GM12801 (cell line): ENCODE measurements around the gene APELA.

Experiments used
- CTCF ChIP-seq: IDR thresholded peaks from one replicate; pipeline ENCODE4 v1.5.1; 2011; ENCODE audit warnings: control low read depth; ENCODE audit not compliant: insufficient read length; ENCODE audit errors: extremely low read depth

Gene APELA

DNA sequence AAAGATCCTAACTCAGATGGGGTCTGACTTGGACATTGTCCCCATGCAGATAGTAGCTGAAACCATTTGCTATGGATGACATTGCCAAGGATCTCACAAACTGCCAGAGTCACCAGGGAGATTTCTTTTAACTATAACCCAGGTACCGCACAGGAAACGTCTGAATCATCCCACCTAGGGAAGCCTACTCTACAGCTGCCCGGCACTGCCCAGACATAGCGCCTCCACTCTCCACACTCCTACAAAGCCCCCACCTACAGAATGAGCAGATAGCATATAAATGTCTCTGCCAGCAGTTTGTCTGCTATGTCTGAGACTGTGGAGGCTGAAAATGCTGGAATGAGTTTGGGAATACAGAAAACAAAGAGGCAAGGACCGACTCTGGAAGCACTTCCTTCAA is 68.2 kb downstream of the APELA start:
- no peak for TF ChIP-seq CTCF

GRCh38 chr4:164946810-164947209 is 69.8 kb downstream of the APELA start:
- no peak for TF ChIP-seq CTCF
